ENCODE measurements around the gene LRMDA. TPM values are rescaled to one million over a fixed set of nuclear protein-coding genes. Genes with fewer than 3 reads are reported as not detected.

Gene LRMDA
- total RNA-seq, 1 donor from 2014 or later = 6.3 TPM

- DNase-seq = no peak
Observed at GRCh38 chr10:75664968-75665367, 233.5 kb downstream of the LRMDA start.

DNA sequence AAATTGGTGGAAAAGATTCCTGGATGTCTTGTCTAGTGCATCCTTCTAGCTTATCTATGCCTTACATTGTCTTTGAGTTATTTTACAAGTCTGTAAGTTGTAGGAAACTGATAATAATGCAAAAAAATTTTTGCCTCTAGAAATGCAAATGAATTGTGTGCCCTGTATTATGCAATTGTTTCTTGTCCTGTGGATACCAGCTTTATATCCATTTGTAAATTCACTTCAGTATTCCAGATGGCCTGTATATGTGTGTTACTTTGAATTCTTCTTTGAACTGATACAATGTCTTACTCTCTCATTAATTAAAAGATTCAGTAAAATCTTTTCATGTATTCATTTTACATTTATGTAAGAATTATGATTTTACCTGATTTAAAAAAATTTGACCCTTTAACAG, 234.3 kb downstream of the LRMDA start:
- DNase-seq = no peak

- DNase-seq = no peak
Observed at GRCh38 chr10:75672111-75672671, 240.8 kb downstream of the LRMDA start.

DNA sequence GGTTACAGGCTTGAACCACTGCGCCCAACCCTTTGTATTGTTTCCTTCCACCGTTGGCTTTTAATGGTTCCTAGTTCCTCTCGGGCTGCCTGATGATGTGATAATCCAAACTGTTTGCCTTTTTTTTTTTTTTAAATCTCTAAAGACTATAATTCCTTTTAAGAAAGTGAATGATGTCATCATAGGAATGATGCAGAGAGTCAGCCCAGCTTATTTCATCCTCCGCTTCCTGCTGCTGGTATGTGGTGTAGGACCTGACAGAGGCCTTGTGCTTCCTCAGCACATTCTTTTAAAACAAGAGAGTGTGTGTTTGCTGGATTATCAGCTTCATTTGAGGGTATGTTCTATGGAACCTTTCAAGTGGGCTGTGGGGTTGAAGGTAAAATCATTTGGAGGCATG, 241.4 kb downstream of the LRMDA start:
- DNase-seq = no peak

DNA sequence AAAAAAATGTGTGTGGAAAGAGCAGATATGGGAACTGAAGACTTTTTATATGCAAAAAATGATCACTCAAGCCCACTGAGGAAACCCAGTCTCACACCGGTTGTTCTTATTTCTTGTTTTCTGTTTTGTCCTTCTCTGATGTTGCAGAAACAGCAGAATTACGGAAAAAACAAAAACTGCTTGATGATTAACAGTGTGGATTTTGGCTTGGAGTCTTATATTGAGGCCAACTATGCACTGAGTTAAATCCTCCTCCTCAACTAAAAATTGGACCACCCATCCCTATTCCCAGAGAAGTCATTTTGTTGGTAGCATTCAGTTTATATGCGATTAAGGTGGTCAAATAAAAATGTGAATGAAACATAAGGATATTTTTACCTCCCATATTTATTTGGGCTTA, 246.1 kb downstream of the LRMDA start:
- no peak for DNase-seq

GRCh38 chr10:75678527-75678926, 247.1 kb downstream of the LRMDA start:
- DNase-seq = no peak

DNA sequence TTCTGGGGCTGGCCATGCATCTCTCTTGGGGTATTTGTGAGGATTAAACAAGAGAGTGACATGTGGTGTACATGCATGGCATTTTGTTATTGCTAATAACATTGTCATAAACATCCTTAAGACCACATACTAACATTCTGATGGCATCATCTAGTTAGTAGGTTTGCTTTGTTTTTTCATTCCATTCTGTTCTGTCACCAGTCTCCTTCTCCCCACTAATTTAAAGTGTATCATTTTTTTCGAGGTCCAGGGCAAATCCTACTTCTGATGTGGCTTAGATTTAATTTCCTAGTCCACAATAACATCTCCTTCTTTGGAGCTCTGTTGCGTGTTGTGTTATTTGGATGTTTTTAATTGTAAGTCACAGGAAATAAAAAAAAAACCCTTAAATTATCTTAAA, 248.1 kb downstream of the LRMDA start:
- DNase-seq = no peak

GRCh38 chr10:75681334-75681733, 249.9 kb downstream of the LRMDA start:
- DNase-seq = no peak

GRCh38 chr10:75682649-75683557, 251.5 kb downstream of the LRMDA start:
- peak; percentile 77 for DNase-seq

DNA sequence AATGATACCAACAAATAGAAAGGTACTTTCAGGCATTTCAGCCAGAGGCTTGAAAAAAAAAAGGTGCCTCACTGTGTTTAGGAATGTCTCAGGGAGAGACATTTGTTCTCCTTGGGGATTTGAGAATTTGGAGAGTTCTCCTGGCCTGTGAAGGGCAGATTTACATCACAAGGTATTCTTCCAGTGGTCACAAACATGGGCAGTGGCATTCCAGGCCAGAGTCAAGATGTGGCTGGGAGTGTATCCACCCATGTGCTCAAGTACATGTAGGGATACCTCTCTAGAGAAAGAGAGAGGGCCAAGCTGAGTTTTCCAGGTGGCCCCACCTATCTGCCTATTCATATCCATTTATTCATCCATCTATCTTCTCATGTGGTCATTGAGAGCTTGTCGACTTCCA, 253.8 kb downstream of the LRMDA start:
- DNase-seq = no peak

DNA sequence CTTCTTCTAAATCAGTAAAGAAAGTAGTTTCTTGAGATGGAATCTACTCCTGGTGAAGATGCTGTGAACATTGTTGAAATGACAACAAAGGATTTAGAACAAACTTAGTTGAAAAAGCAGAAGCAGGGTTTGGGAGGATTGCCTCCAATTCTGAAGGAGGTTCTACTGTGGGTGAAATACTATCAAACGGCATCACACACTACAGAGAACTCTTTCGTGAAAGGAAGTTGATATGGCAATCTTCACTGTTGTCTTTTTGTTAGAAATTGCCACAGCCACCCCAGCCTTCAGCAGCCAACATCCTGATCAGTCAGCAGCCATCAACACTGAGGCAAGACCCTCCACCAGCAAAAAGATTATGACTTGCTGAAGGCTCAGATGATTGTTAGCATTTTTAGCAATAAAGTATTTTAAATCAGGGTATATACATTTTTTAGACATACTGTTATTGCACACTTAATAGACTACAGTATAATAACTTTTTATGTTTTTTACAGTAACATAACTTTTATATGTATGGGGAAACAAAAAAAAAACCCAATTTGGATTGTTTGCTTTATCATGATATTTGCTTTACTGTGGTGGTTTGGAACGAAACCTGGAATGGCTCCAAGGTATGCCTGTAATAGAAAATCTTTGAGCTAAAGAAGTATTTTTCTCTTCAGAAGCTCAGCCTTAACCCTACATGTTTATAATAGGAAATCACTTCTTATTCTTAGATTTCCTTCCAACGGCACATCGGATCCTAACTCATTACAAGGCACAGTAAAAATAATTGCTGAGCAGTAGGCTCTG, 257.3 kb downstream of the LRMDA start:
- peak; percentile 29 for DNase-seq

GRCh38 chr10:75693489-75693888, 262.1 kb downstream of the LRMDA start:
- DNase-seq = no peak

GRCh38 chr10:75694269-75694668, 262.8 kb downstream of the LRMDA start:
- DNase-seq = no peak

- no peak for DNase-seq
Observed at GRCh38 chr10:75694790-75695189, 263.4 kb downstream of the LRMDA start.

- DNase-seq = no peak
Observed at GRCh38 chr10:75695994-75696393, 264.6 kb downstream of the LRMDA start.

DNA sequence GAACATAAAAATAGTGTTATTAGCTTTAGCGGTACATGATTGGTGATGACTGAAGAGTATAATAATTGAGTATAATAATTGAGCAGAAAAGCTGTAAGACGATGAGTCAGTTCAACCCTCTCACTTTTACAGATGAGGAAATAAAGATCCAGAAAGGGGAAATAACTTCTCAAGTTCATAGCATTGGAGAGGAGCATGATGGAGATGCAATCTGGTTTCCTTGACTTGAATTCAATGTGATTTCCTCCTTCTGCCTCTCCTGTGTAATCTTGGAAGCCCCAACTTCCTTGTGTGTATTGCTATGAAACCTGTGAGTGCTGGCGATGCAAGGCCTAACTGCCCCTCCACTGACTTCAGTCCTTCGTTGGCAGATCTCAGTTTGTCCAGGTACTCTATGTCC, 265.1 kb downstream of the LRMDA start:
- DNase-seq = no peak

DNA sequence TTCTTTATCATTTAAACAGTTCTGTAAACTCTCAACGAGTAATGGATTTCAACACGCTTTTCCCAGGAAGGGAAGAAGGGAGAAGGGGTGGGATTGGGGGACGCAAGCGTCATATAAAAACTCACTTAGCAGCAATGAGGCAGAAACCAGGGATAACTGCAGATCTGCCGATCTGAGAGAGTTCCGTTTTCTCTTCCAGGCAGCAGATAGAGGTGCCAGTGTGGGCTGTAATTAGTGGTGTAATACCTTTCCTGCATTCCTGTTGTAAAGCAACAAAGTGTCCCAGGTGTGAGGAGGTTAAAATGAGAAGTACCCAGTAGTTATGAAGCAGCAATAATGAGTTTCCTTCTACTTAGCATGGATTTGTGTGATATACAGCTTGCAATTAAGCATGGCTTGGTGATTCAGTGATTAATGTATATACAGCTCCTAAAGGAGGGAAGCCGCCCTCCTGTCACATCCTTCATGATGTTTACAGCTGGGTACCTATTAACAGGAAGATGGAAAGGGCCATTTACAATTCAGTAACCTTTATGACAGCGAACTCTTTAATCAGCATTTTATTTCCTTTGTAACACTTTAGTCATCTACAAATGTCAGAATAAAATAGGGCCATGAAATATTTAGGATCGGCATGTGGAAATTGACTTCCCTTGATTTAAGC, 271.9 kb downstream of the LRMDA start:
- no peak for DNase-seq

GRCh38 chr10:75705426-75705825, 274.0 kb downstream of the LRMDA start:
- no peak for DNase-seq

- no peak for DNase-seq
Observed at GRCh38 chr10:75707080-75707840, 275.8 kb downstream of the LRMDA start.

- peak; percentile 33 for DNase-seq
Observed at GRCh38 chr10:75708060-75708459, 276.6 kb downstream of the LRMDA start.

DNA sequence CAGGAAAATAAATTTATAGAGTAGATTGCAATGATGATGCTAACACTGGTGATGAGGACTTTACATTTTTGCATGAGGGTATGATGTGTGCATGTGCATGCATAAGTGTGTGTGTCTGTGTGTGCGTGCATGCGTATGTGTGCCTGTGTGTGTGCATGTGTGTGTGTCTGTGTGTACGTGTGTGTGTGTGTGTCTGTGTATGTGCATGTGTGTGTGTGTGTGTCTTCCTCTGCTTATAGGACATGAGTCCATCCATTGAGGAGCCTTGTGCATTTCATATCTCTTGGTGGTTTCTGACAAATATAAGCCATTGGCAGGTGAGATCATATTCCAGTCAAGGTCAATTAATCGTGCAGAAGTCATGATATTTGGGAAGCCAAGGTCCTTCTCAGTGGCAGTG, 277.8 kb downstream of the LRMDA start:
- DNase-seq = no peak

DNA sequence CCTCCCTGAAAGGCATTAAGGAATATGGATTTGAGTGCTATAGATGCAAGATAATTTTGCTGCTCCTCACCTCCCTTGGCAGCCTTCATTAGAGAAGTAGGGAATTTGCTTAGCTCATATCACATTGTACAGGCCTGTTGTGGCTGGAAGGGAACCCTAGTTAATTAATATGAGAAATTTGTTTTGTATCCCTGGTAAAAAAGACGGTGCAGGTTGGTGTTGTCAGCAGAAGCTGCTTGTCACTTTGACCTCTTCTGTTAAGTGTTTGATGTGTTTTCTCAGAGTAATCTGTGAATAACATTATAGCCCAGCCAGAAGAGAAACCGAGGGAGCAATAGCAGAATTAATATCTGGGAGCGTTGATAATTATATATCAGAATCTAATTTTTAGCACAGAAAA, 278.4 kb downstream of the LRMDA start:
- DNase-seq = no peak
